ENCODE results near the gene GNAL.

GRCh38 chr18:11882636-11883035 is 193.6 kb downstream of the GNAL start:
- TF ChIP-seq EP300 (IDR thresholded peaks at IDR 0.05) (no peak), POLR2AphosphoS5 (IDR thresholded peaks at IDR 0.05) (no peak), CTCF (IDR thresholded peaks at IDR 0.05) (no peak), POLR2A (IDR thresholded peaks at IDR 0.05) (no peak)
